Activated CD8-positive, alpha-beta memory T cell treated with anti-CD3 and anti-CD28 coated beads for 48 hours (primary cell): ENCODE results near the gene C8A.

ENCODE experiments used
- DNase-seq, 3 experiments: peaks; one replicate each; pipeline ENCODE4 v3.0.0-alpha.2; 2020; ENCODE audit warnings: low read depth in 2 of 3, low spot score in 2 of 3

C8A gene

GRCh38 chr1:56924116-56924515 lies 69.5 kb downstream of the C8A start:
- DNase-seq = no peak

- DNase-seq = no peak
Measured at GRCh38 chr1:56925193-56925592, 70.6 kb downstream of the C8A start.

GRCh38 chr1:56927171-56927570 lies 72.6 kb downstream of the C8A start:
- DNase-seq = no peak

GRCh38 chr1:56927986-56928385 lies 73.4 kb downstream of the C8A start:
- no peak for DNase-seq

- DNase-seq = no peak
Measured at GRCh38 chr1:56929492-56929891, 74.9 kb downstream of the C8A start.

- DNase-seq = no peak
Measured at GRCh38 chr1:56931211-56931610, 76.6 kb downstream of the C8A start.

GRCh38 chr1:56931686-56932085 lies 77.1 kb downstream of the C8A start:
- no peak for DNase-seq

- DNase-seq = no peak
Measured at GRCh38 chr1:56933161-56933560, 78.6 kb downstream of the C8A start.

- DNase-seq = no peak
Measured at GRCh38 chr1:56933606-56934005, 79.0 kb downstream of the C8A start.

- no peak for DNase-seq
Measured at GRCh38 chr1:56934430-56935060, 79.9 kb downstream of the C8A start.

- no peak for DNase-seq
Measured at GRCh38 chr1:56938646-56939045, 84.0 kb downstream of the C8A start.

- no peak for DNase-seq
Measured at GRCh38 chr1:56939209-56939608, 84.6 kb downstream of the C8A start.

GRCh38 chr1:56940039-56940438 lies 85.4 kb downstream of the C8A start:
- DNase-seq = no peak

GRCh38 chr1:56948403-56949023 lies 93.9 kb downstream of the C8A start:
- DNase-seq = no peak

- no peak for DNase-seq
Measured at GRCh38 chr1:56952501-56952900, 97.9 kb downstream of the C8A start.

GRCh38 chr1:56953386-56953785 lies 98.8 kb downstream of the C8A start:
- no peak for DNase-seq

- no peak for DNase-seq
Measured at GRCh38 chr1:56954664-56955063, 100.1 kb downstream of the C8A start.

GRCh38 chr1:56957931-56958330 lies 103.3 kb downstream of the C8A start:
- DNase-seq = no peak

- DNase-seq = no peak
Measured at GRCh38 chr1:56958526-56958925, 103.9 kb downstream of the C8A start.

GRCh38 chr1:56961426-56961825 lies 106.8 kb downstream of the C8A start:
- no peak for DNase-seq

- no peak for DNase-seq
Measured at GRCh38 chr1:56963667-56964066, 109.1 kb downstream of the C8A start.

- no peak for DNase-seq
Measured at GRCh38 chr1:56964349-56965017, 109.9 kb downstream of the C8A start.

- DNase-seq = no peak
Measured at GRCh38 chr1:56965191-56965590, 110.6 kb downstream of the C8A start.
